Kidney (tissue), 14 donors: ENCODE measurements around the gene EOLA2. TPM values are rescaled to one million over a fixed set of nuclear protein-coding genes. Genes with fewer than 3 reads are reported as not detected.
A peak's percentile ranks its signal among the peaks of the same experiment; 100 is the strongest.

Source experiments
- DNase-seq, 5 donors: peaks; one replicate each; pipeline ENCODE4 v3.0.0-alpha.2; 2013 to 2020
- FAIRE-seq: peaks from 2 replicates; lab custom pipeline; 2012; peaks lifted over from hg19 to GRCh38; lab: Jason Lieb, UNC
- H3K27ac ChIP-seq, 2 donors: one replicate each; pipeline ENCODE4 v1.7.0; 2013; ENCODE audit warnings: low read depth in 2 of 2, low read length in 2 of 2, inconsistent platforms in 1 of 2
- H3K27me3 ChIP-seq: one replicate; pipeline ENCODE4 v1.7.1; 2013; ENCODE audit warnings: low read length, inconsistent platforms; ENCODE audit not compliant: control insufficient read depth, insufficient read depth
- H3K36me3 ChIP-seq, 3 donors: one replicate each; pipeline versions ENCODE4 v1.7.0 to v1.7.1; 2013; ENCODE audit warnings: low read length in 3 of 3, control low read depth in 1 of 3, inconsistent platforms in 1 of 3; ENCODE audit not compliant: insufficient read depth in 3 of 3, control insufficient read depth in 2 of 3
- H3K4me1 ChIP-seq, 3 donors: one replicate each; pipeline versions ENCODE4 v1.7.0 to v1.7.1; 2013; ENCODE audit warnings: low read length in 3 of 3, inconsistent platforms in 1 of 3, low read depth in 1 of 3; ENCODE audit not compliant: control insufficient read depth in 2 of 3, insufficient read depth in 2 of 3
- H3K4me3 ChIP-seq, 3 donors: one replicate each; pipeline versions ENCODE4 v1.7.0 to v1.8.1; 2013; ENCODE audit warnings: low read length in 3 of 3, control low read depth in 1 of 3, inconsistent platforms in 1 of 3
- H3K9ac ChIP-seq, 3 donors: one replicate each; pipeline versions ENCODE4 v1.7.0 to v1.7.1; 2013; ENCODE audit warnings: low read length in 3 of 3, control low read depth in 1 of 3, inconsistent platforms in 1 of 3
- H3K9me3 ChIP-seq, 3 donors: one replicate each; pipeline versions ENCODE4 v1.7.0 to v1.7.1; 2013; ENCODE audit warnings: low read length in 3 of 3, control low read depth in 1 of 3, inconsistent platforms in 1 of 3; ENCODE audit not compliant: control insufficient read depth in 2 of 3, insufficient read depth in 1 of 3
- CTCF ChIP-seq: IDR thresholded peaks from 3 replicates; pipeline ENCODE4 v1.5.1; 2012; ENCODE audit warnings: mild to moderate bottlenecking, moderate library complexity, borderline replicate concordance; ENCODE audit not compliant: insufficient read depth; ENCODE audit errors: extremely low read depth
- intact Hi-C: fragments of 100-400 bp; cut with DNase I; formaldehyde crosslinking; loops from one replicate; pipeline ENCODE4 v1.11.1; 2022
- polyA plus RNA-seq: library from polyadenylated mRNA; stranded (reverse); fragments of 350-450 nt; fragmentation: Illumina TruSeq; extraction: RNeasy Lipid Tissue Mini Kit (QIAGEN cat#74804); gene quantifications from one replicate; pipeline ENCODE4 v1.2.3, GENCODE V29; 2014; ENCODE audit warnings: low read depth, low replicate concordance; ENCODE audit not compliant: insufficient read depth
- total RNA-seq: library from RNA; stranded (reverse); fragmentation: NEBNext Ultra II Directional; extraction: Animal tissue kit (Norgen Biotek cat#: 25700); gene quantifications from one replicate; pipeline ENCODE4 v1.2.1, GENCODE V29; 2021
- donor health status: control.
- donor health status: control.
- donor health status: control.
- donor health status: control.
- donor health status: control.
- donor health status: DM: yes; HTN: yes; CAD: no.
- donor health status: Normal renal cell carcinoma (clear cell type).

EOLA2 gene
- total and polyA plus RNA-seq, 2 donors from 2014 or later = 30.3 to 33.7 TPM

DNA sequence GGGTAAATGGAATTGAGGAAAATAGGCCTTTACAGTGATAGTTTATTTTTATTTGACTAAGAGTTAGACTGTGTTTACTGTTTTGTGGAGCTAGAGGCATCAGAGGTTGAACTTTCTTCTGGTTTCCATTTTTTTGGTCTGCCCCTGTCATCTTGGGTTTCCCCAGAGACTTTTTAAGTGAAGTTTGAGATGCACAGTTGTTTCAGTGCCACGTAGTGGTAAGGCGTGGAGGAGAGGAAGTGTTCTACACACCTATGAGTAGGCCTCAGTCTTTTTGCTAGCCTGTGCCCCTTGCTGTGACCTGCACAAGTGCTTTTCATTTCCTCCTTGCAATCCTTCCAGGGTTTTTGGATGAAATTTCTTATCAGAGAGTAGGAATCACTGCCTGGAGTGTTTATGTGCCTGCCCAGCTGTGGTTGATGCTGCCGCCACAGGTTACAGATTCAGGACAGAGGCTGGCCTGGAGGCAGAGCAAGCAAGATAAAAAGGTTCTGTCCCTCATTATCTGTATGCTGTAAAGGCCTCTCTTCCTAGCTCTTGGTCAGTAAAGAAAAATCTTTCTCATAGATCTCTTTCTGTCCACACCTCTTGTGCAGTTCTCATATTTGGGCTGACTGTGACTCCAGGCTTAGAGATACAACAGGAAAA, 21.4 kb downstream of the EOLA2 start:
- Histone ChIP-seq H3K36me3 (no peaks in the 10 kb centered on the region), H3K4me1 (no peaks in the 10 kb centered on the region), H3K9me3 (no peaks in the 10 kb centered on the region), H3K9ac (no peak overlapping the region), H3K4me3 (no peak overlapping the region), H3K27me3 (no peaks in the 10 kb centered on the region), H3K27ac (no peak overlapping the region)
- intact Hi-C loops = no loop called here
- no peak for TF ChIP-seq CTCF
- DNase-seq = no peak
- no peak for FAIRE-seq

- Histone ChIP-seq H3K36me3 (no peaks in the 10 kb centered on the region), H3K9me3 (no peaks in the 10 kb centered on the region), H3K4me1 (no peaks in the 10 kb centered on the region), H3K9ac (no peak overlapping the region), H3K27me3 (no peaks in the 10 kb centered on the region), H3K27ac (no peak overlapping the region), H3K4me3 (no peak overlapping the region)
- intact Hi-C loops = no loop called here
- FAIRE-seq = no peak
- peak in 4 of 5 donors; percentile 5 to 42 (median 30) for DNase-seq
- no peak for TF ChIP-seq CTCF
Observed at GRCh38 chrX:149910178-149910695, 28.1 kb downstream of the EOLA2 start.

DNA sequence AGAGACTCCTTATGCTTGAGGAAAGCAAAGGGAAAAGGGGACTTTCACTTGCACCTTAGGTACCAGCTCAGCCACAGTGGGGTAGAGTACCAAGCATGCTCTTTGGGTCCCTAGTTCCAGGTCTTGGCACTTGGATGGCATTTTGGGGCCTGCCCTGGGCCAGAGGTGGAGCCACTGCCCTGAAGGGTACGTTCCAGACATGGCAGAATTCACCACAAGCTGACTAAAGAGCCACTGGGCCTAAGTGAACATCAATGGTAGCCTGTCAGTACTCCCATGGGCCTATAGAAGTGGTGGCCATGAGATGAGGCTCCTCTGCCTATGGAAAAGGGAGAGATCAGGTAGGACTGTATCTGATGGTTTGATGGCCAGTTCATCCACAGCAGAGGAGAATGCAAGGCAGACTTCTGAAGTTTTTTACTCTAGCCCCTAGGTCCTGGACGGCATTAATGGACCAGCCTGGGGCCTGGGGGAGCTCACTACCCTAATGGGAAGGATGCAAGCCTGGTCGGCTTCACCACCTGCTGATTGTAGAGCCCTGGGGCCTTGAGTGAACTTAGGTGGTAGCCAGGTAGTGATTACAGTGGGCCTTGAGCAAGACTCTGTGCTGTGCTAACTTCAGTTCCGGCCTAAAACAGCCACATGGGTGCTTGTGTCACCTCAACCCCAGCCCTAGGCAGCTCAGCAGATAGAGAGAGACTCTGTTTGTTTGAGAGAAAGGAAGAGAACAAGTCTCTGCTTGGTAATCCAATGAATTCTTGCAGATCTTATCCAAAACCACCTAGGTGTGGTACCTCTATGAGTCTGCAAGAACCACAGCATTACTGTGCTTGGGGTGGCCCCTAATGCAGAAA, 28.7 kb downstream of the EOLA2 start:
- FAIRE-seq = no peak
- Histone ChIP-seq H3K9me3 (no peaks in the 10 kb centered on the region), H3K27ac (no peak overlapping the region), H3K4me1 (no peaks in the 10 kb centered on the region), H3K27me3 (no peaks in the 10 kb centered on the region), H3K36me3 (no peaks in the 10 kb centered on the region), H3K9ac (no peak overlapping the region), H3K4me3 (no peak overlapping the region)
- intact Hi-C loops = no loop called here
- TF ChIP-seq CTCF = no peak
- DNase-seq = peak in 1 of 5 donors; percentile 26
